GM19023 (cell line): ENCODE results near the gene GUCD1.

Source experiments
- ATAC-seq: cut with Tn5 transposase; IDR thresholded peaks from one replicate; pipeline ENCODE4 v1.9.1; 2021; ENCODE audit warnings: mild to moderate bottlenecking, moderate library complexity; ENCODE audit not compliant: unreplicated experiment

Gene GUCD1

DNA sequence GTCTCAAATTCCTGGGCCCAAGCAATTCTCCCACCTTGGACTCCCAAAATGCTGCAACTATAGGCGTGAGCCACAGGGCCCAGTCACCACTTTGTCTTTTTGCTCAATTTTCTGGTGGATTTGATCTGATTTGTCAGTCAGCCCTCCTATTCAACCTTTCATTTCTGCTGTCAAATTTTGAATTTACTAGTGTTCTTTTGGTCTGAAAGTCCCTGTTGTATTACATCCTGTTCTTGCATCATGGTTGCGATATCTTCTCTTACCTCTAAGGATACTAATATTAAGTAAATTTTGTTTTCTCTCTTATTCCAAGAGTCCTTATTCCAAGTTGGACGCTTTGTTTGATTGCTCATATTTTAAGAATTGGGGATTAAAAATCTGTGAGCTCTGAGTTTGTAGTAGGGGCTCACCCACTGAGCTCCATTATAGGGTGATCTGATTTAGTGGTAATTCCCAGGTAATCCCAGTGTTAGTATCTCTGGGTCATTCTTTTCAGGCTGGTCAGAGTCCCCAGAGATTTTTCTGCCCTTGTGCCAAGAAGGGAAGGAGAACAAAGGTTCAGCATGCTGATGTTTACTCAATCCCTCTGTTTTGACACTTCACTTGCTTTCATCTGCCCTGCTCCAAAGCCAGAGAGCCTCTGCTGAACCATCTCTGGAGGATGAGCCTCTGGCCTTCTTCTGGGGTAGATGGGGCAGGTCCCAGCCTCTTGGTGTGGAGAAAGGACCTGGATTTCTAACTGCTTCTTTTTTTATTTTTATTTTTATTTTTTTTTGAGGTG is 49.8 kb downstream of the GUCD1 start:
- no peak for ATAC-seq

DNA sequence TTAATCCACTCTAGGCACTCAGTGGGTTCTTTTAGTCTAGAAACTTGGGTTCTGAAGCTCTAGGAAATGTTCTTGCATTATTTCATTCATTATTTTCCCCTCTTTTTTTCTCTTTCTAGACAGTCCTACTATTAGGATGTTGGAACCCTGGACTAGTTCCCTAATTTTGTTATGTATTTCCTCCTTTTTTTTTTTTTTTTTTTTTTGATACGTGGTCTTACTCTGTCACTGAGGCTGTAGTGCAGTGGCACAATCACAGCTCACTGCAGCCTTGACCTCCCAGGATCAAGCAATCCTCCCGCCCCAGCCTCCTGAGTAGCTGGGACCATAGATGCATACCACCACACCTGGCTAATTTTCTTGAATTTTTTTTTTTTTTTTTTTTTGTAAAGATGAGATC is 50.4 kb downstream of the GUCD1 start:
- ATAC-seq, result no peak

DNA sequence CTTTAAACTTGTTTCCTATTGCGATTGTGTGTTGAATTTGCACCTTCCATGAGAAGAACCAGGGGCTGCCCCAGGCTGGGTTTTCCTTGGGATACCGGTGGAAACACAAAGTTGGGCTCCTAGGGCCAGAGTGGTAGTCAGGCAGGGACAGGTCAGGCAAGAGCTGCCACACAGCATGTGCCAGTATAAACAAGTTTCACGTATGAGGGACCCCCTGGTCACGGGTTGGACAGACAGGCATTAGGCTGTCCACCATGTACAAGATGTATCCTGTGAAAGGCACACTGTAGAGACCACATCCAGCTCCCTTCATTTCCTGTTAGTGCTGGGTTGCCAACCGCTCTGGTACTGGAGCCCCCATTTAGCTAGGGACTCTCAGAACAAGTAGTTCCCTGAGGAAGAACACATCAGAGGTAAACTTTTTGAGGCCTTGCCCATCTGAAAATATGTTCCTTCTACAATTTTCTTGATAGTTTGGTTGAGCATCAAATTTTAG is 51.0 kb downstream of the GUCD1 start:
- no peak for ATAC-seq

- no peak for ATAC-seq
Measured at GRCh38 chr22:24503137-24503842, 51.6 kb downstream of the GUCD1 start.

DNA sequence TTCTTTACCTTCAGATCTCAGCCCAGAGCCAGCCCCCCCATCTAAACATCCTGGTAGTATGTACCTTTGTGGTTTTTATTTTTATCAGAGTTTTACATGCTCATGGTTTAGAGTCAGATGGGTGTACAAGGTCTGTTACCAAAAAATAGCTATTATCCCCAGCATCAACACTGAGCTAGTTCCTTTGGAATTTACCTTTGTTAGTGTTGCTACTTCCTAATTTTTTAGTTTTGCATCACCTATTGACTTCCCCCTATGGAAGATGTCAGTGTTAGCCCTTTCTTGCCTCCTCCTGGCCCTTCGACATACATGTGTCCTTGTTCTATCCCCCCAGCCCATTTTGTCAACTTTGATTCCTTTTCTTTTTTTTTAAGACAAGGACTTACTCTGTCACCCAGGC is 52.4 kb downstream of the GUCD1 start:
- ATAC-seq, result no peak

DNA sequence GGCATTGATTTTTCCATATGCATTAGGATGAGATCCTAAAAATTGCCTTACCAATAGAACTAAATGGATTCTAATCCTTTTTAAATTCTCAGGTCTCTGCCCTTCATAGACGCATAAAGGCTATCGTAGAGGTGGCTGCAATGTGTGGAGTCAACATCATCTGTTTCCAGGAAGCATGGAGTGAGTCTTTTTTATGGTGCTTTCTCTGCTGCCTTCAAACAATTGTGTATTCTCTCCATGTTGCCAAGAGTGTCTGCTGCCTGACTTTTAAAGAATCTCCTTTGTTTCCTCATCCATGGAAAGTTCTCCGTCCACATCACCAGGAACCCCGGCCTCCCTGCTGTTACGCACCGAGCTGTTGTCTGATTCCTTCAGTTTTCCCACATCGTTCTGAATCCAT is 52.9 kb downstream of the GUCD1 start:
- ATAC-seq, result no peak

DNA sequence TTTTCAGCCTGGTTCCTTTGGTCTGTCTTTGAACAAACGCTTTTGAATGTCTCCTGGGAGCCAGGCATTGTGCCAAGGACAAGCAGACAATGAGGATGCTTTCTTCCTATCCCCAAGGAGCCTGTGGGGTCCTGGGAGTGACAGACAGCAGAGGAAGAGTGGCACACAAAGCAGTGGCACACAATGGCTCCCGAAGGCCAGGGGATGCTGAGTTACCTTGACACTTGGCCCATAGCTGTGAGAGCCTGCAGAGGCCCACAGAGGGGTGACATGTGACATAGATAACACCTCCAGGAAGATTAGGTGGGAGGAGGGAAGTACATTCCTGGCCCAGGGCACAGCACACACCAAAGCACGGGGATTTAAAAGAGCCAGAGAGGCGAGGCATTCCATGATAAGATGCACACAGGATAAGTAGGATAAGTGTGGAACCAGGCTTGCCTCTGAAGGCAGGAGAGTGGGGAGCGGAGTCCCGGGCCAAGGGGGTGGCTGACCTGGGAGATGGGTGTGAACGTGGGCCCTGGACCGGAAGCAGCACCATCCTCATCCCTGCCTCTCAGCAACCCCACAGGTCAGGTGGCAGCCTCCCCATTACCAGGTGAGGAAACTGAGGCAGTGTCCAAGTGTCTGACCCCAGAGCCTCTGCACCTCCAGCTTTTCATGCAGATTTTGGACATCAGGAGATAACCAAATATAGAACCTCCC is 53.5 kb downstream of the GUCD1 start:
- no peak for ATAC-seq

- ATAC-seq, result no peak
Measured at GRCh38 chr22:24500277-24500820, 54.6 kb downstream of the GUCD1 start.

GRCh38 chr22:24499706-24500276 is 55.1 kb downstream of the GUCD1 start:
- no peak for ATAC-seq

DNA sequence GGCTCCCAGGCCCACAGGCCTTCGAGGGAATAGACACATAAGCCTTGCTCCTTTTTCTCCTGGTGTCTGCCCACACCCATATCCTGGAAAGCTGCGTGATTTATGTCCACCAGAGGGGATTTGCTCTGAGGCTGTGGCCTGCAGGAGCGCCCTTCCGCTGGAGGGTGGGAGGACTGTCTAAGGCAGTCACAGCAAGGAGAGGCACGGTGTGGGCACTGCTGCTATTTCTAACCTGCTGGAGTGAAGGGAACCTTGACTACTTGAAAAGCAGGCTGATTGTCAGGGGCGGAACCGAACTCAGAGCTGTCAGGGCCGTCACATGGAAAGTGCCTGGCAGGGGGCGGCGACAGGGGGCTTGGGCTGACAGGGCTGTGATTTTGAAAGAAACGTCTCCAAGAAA is 56.1 kb downstream of the GUCD1 start:
- no peak for ATAC-seq

GRCh38 chr22:24497841-24498258 is 57.1 kb downstream of the GUCD1 start:
- no peak for ATAC-seq

GRCh38 chr22:24496661-24497060 is 58.3 kb downstream of the GUCD1 start:
- ATAC-seq, result no peak

DNA sequence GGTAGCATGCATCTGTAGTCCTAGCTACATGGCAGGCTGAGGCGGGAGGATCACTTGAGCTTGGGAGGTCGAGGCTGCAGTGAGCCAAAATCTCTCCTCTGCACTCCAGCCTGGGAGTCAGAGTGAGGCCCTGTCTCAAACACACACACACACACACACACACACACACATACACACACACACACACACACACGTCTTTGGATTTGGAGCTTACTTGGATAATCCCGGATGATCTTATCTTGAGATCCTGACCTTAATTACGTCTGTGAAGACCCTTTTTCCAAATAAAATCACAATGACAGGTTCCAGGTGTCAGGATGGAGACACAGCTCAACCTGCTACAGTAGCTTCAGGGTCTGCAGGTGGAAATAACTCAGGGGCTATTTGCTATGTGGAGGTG is 58.7 kb downstream of the GUCD1 start:
- ATAC-seq, result no peak

DNA sequence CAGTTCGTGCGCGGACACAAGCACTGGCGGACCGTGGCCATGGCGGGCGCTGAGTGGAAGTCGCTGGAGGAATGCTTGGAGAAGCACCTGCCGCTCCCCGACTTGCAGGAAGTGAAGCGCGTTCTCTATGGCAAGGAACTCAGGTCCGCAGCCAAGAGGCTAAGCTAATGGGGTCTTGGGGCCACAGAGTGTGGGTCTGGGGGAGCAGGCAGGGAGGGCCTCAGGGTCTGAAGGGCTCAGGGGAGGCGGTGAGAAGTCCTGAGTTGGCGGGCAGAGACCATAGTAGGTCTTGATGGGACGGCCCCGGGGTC is 59.6 kb downstream of the GUCD1 start:
- no peak for ATAC-seq

GRCh38 chr22:24494528-24495364 is 60.2 kb downstream of the GUCD1 start, which contains the start of gene UPB1:
Gene UPB1, plus strand, starts transcription at chr22:24495332. Its CDS starts 72 bp downstream, at chr22:24495404.
- ATAC-seq, result no peak

DNA sequence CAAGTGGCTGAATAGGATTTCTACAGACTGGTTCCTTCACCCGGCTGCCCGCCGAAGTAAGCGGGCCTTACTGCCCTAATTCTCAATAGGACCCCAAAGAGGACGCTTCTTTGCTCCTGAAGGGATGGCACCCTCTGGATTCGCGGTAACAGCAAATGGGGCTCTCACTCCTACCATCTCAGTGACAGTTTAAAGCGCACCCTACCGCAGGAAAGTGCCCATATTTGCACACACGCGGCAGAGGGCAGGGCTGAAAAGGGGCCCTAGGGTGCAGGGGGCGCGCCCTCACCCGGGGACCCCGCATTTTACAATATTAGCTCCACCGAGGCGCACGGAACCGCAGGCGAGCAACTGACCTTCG is 60.8 kb downstream of the GUCD1 start:
- ATAC-seq, result no peak

DNA sequence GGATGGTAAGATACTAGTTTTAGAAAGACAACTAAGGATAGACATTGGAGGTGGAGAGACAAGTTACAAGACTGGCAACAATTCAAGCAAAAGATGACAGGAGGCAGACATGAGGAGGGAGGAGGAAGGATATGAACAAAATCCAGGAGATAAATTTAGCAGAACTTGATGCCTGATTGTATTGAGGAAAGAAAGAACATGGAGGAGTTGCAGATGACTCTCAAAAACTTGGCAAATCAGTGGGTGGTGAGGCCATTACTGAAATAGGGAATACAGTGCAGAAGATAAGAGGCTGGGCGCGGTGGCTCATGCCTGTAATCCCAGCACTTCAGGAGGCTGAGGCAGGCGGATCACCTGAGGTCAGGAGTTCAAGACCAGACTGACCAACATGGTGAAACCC is 62.5 kb downstream of the GUCD1 start:
- ATAC-seq, result no peak
